ENCODE data around the gene FRMD8. TPM values are rescaled to one million over a fixed set of nuclear protein-coding genes. Genes with fewer than 3 reads are reported as not detected.
A peak's percentile ranks its signal among the peaks of the same experiment; 100 is the strongest.

FRMD8 gene
- total RNA-seq, 1 donor from 2014 or later = 53.3 TPM

DNA sequence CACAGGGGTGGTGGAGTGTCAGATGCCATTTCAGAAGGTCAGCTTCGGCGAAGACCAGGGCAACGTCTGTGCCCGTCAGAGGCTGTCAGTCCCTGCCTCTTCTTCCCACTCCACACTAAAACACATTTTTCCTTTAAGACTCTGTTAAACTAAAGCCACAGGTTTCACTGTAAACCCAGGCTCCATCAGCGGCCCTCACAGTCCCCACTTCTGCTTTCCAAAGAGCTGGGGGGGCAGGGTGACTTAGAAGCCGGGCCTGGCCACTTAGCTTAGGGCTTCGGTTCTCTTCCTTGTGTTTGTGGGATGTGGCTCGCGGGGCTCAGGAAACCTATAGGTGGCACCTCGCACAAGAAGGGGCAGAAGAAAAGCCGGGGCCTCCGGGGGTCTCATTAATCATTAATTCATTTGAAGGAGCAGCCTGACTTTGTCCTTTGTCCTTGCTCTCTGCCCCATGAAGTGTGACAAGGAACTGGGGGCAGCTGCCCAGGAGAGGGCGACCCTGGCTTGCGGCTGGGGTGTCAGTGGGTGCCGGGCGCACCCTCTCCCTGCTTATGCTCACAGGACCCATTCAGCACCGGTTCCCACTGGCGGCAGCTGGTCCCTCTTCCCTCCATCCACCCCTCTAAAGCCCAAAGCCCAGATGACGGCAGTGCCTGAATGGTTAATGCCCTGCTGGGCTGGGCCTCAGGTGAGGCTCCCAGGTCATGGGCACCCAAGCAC, 8.1 kb upstream of the FRMD8 start:
- no peak for TF ChIP-seq POLR2A (IDR thresholded peaks at IDR 0.05)
- no peak for TF ChIP-seq POLR2AphosphoS5 (IDR thresholded peaks at IDR 0.05; ENCODE audit: insufficient read depth in 1 of 2, low read depth in 1 of 2)
- TF ChIP-seq, protein P1, sequence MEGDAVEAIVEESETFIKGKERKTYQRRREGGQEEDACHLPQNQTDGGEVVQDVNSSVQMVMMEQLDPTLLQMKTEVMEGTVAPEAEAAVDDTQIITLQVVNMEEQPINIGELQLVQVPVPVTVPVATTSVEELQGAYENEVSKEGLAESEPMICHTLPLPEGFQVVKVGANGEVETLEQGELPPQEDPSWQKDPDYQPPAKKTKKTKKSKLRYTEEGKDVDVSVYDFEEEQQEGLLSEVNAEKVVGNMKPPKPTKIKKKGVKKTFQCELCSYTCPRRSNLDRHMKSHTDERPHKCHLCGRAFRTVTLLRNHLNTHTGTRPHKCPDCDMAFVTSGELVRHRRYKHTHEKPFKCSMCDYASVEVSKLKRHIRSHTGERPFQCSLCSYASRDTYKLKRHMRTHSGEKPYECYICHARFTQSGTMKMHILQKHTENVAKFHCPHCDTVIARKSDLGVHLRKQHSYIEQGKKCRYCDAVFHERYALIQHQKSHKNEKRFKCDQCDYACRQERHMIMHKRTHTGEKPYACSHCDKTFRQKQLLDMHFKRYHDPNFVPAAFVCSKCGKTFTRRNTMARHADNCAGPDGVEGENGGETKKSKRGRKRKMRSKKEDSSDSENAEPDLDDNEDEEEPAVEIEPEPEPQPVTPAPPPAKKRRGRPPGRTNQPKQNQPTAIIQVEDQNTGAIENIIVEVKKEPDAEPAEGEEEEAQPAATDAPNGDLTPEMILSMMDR (IDR thresholded peaks at IDR 0.05) = no peak
- H3K27ac ChIP-seq = no peak overlapping the region
- intact Hi-C loops (cut with DNase I) = loop anchor here (2.0 kb wide), 1 partner anchor 24 kb away; the partner anchor contains the start of gene TIGD3

DNA sequence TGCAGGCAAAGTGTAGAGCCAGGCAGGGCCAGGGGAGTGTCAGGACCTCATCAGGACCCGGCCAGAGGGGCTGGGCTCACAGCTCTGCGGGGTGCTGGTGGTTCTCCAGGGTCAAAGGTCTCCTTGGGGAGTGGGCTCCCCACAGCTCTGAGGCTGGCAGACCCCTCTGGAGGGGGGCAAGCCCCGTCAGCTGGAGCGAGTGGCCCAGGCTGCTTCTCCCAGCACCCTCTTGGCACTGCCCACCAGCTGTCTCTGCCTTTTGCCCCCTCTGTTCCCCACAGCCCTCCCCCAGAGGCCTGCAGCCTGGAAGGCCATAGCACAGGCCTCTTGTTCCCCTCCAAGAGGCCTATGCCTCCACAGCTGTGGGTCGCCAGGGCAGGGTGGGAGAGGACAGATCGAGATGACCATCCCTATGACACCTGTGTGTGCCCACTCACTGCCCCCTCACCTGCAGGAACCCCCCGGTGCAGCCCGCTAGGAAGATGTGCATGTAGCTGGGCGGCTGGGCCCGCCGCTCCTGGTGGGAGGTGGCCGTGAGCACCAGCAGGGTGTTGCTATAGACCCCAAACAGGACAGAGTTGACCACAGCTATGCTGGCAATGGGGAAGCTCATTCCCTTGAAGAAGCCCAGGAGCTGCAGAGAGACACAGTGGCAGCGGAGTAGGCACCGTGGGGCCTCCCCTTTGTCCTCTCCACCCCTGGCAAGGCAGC, 7.4 kb upstream of the FRMD8 start:
- no peaks in the 10 kb centered on the region for H3K9me3 ChIP-seq
- H3K27ac ChIP-seq = no peak overlapping the region
- TF ChIP-seq, protein P1 (IDR thresholded peaks at IDR 0.05) = no peak
- TF ChIP-seq POLR2AphosphoS5 (IDR thresholded peaks at IDR 0.05; ENCODE audit: insufficient read depth in 1 of 2, low read depth in 1 of 2) = no peak
- no peak for DNase-seq (ENCODE audit: extremely low spot score in 2 of 2)
- no peak overlapping the region for H3K4me3 ChIP-seq
- no peaks in the 10 kb centered on the region for H3K36me3 ChIP-seq
- intact Hi-C loops (cut with DNase I) = loop anchor here (2.0 kb wide), 1 partner anchor 24 kb away; the partner anchor contains the start of gene TIGD3
- peaks cover 39% of the 10 kb centered on the region for H3K4me1 ChIP-seq
- H3K27me3 ChIP-seq = no peaks in the 10 kb centered on the region

More for the DNA sequence above, 8.1 kb upstream of the FRMD8 start:
- no peak for DNase-seq (ENCODE audit: extremely low spot score in 2 of 2)
- Histone ChIP-seq H3K4me1 (peaks cover 32% of the 10 kb centered on the region), H3K9me3 (no peaks in the 10 kb centered on the region), H3K4me3 (no peak overlapping the region), H3K27me3 (no peaks in the 10 kb centered on the region), H3K36me3 (no peaks in the 10 kb centered on the region)

DNA sequence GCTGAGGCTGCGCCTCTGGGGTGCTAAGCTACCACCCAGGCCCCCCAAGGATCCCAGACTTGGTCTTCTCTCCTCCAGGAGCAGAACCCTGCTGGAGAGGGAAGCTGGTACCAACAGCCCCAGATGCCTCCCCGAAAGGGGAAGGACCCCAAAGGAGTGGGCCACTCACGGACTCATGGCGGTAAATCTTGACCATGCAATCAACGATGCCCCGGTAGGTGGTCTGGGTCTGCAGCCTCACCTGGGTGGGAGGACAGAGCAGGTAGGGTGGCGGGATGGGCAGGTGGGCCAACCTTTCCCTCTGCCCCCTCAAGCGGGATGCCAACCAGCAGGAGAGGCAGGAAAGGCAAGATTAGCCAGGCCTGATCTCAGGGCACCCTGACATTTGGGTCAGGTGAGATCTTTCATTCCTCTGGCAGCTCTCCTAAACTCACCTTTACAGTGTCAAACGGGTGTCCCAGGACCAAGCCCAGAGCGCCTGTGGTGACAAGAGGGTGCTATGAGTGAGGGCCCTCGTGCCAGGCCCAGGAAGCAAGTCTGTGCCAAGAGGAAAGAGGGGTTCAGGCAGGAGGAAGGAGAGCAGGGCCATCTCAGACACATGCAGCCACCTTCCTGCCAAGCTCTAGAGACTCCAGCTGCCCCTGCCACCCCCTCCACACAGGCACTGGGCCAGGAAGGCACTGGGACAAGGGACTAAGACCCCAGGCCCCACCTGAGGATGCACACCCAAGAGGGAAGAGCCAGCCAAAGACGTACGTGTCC, 6.6 kb upstream of the FRMD8 start:
- peaks cover 47% of the 10 kb centered on the region for H3K4me1 ChIP-seq
- H3K27me3 ChIP-seq = no peaks in the 10 kb centered on the region
- no peaks in the 10 kb centered on the region for H3K36me3 ChIP-seq
- TF ChIP-seq POLR2AphosphoS5 (IDR thresholded peaks at IDR 0.05; ENCODE audit: insufficient read depth in 1 of 2, low read depth in 1 of 2) = no peak
- DNase-seq (ENCODE audit: extremely low spot score in 2 of 2) = no peak
- H3K4me3 ChIP-seq = no peak overlapping the region
- H3K9me3 ChIP-seq = no peaks in the 10 kb centered on the region
- intact Hi-C loops (cut with DNase I) = loop anchor here (2.0 to 5.0 kb wide), 2 partner anchors 25 to 37 kb away; partner anchors contain the start of gene TIGD3
- peak overlapping the region; percentile 98 for H3K27ac ChIP-seq

DNA sequence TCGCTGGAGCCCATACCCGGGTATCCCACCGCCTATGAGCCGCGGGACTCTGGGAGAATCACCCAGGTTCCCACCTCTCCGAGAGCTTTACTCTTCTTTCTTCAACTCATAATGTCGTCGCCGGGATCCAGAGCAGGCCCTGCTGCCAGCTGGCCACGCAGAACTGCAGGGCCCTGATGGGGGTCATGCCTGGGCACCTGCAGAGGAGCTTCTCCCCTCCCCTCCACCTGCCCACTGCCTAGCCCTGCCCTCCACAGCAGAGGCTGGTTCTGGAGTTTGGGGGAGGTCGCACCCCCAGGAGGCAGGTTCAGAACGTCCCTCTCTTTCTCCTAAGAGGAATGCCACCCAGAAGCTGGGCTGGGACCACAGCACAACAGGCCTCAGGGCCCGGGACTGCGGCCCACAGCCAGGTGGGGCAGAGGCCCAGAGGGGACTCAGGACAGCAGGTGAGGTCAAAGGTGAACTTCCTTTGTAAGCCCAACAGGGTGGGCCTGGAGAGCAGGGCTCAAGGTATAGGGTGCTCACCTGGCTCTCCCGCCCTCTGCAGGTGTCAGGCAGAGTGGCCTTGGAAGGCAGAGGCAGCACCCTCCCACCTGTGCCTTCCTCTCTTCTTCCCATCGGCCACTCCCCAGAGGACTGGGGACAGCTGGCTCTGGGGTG, 5.8 kb upstream of the FRMD8 start:
- DNase-seq (ENCODE audit: extremely low spot score in 2 of 2) = no peak
- no peaks in the 10 kb centered on the region for H3K9me3 ChIP-seq
- peak overlapping the region; percentile 98 for H3K27ac ChIP-seq
- no peaks in the 10 kb centered on the region for H3K27me3 ChIP-seq
- H3K4me3 ChIP-seq = no peak overlapping the region
- H3K36me3 ChIP-seq = no peaks in the 10 kb centered on the region
- intact Hi-C loops (cut with DNase I) = loop anchor here (5.0 kb wide), 1 partner anchor 37 kb away; no protein-coding TSS in a partner anchor
- H3K4me1 ChIP-seq = peaks cover 54% of the 10 kb centered on the region
- TF ChIP-seq POLR2AphosphoS5 (IDR thresholded peaks at IDR 0.05; ENCODE audit: insufficient read depth in 1 of 2, low read depth in 1 of 2) = no peak
- TF ChIP-seq POLR2A (IDR thresholded peaks at IDR 0.05) = no peak
- TF ChIP-seq, protein P1 (IDR thresholded peaks at IDR 0.05) = no peak

DNA sequence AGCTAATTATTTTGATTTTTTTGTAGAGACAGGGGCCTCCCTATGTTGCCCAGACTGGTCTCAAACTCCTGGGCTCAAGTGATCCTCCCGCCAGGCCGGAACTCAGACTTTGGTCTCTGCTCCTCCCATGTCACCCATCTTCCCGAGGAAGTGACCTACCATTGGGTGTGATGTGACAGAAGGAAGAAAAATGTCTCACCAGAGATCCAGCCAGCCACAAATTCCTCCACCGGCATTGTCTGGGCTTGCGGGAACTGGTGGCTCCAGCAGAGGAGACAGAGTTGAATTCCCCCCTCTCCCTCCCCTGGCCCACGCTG, 4.8 kb upstream of the FRMD8 start:
- H3K4me3 ChIP-seq = peak overlapping the region; percentile 42 to 51
- H3K27me3 ChIP-seq = no peaks in the 10 kb centered on the region
- no peaks in the 10 kb centered on the region for H3K9me3 ChIP-seq
- TF ChIP-seq, protein P1 (IDR thresholded peaks at IDR 0.05) = no peak
- TF ChIP-seq POLR2A (IDR thresholded peaks at IDR 0.05) = no peak
- no peaks in the 10 kb centered on the region for H3K36me3 ChIP-seq
- H3K27ac ChIP-seq = peak overlapping the region; percentile 98
- DNase-seq (ENCODE audit: extremely low spot score in 2 of 2) = no peak
- H3K4me1 ChIP-seq = peaks cover 61% of the 10 kb centered on the region
- intact Hi-C loops (cut with DNase I) = loop anchor here (1.0 to 5.0 kb wide), 2 partner anchors 36 to 129 kb away; no protein-coding TSS in a partner anchor
